Epithelial cell of prostate (primary cell): ENCODE results near the gene CSAD.
A peak's percentile ranks its signal among the peaks of the same experiment; 100 is the strongest.
"Not testable (repeated sequence)": the region's sequence is repeated elsewhere in the genome, so short reads cannot be mapped to it uniquely, and the experiment has no call there.

Source experiments
- DNase-seq: peaks from one replicate; pipeline ENCODE4 v3.0.0-alpha.2; 2011; ENCODE audit warnings: low read depth, low spot score
- H3K27ac ChIP-seq: fragments of 450-650 bp; 2 replicates; pipeline ENCODE4 v1.5.1; 2017; ENCODE audit warnings: mild to moderate bottlenecking

Gene CSAD

GRCh38 chr12:53219292-53219955 is 38.7 kb upstream of the CSAD start:
- DNase-seq = no peak
- peak overlapping the region; percentile 99 for H3K27ac ChIP-seq

- H3K27ac ChIP-seq = peak overlapping the region; percentile 99
- no peak for DNase-seq
These were observed 38.0 kb upstream of the CSAD start for GRCh38 chr12:53218551-53219291.

GRCh38 chr12:53217931-53218307 is 37.2 kb upstream of the CSAD start:
- no peak for DNase-seq
- H3K27ac ChIP-seq = peak overlapping the region; percentile 99

DNA sequence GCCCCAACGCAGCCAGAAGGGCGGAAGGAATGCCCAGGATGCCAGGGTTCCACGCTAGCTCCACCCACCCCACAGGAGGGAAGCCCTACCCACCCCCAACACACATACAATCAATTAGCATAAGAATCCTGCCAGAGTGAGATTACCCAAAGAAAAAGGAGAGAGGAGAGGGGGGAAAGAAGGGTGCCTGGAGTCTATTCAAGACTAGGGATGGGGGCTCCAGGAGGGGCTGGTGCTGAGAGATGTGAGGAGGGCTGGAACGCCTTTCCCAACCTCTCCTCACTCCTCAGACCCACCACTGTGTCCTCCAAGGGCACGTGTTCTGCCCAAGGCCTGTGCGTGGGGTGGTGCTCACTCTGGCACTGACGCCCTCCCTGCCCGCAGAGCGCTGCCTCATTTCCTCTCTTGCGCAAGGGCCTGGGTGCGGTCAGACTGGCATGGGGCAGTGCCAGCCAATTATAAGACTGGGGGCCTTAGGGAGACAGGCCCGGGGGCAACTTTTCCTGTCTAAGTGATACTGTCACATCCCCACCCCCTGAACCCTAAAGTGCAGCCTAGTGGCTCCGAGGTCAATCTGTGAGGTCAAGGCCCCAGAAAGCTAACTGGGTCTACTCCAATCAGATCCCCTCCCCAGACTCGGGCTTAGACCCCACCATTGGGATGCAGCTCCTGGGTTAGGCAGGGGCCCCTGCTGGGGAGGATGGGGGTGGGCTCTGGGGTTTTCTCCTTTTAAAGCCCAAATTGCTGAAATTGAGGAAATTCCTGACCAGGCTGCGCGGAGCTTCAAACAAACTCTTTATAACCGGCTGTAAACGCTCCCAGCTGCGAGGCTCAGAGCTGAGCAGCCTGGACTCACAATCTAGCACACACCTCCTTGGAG is 36.6 kb upstream of the CSAD start:
- DNase-seq = no peak
- peak overlapping the region; percentile 99 for H3K27ac ChIP-seq

DNA sequence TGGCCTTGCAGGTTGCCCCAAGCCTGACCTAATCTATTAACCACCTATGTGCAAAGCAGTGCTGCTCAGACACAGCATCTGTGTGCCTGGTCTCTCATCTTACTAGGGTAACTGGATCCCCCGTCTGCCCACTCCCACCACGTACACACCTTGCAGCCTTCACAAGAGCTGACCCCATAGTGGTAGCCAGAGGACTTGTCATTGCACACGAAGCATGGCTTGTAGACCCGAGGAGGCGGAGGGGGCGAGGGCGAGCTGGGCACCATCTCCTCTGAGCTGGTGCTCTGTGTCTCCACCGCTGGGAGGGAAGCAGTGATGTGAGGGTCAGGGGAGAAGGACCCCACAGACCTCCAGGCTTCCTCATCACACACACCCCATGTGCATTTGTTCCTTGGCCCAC is 34.8 kb upstream of the CSAD start:
- DNase-seq = no peak
- H3K27ac ChIP-seq = no peak overlapping the region

DNA sequence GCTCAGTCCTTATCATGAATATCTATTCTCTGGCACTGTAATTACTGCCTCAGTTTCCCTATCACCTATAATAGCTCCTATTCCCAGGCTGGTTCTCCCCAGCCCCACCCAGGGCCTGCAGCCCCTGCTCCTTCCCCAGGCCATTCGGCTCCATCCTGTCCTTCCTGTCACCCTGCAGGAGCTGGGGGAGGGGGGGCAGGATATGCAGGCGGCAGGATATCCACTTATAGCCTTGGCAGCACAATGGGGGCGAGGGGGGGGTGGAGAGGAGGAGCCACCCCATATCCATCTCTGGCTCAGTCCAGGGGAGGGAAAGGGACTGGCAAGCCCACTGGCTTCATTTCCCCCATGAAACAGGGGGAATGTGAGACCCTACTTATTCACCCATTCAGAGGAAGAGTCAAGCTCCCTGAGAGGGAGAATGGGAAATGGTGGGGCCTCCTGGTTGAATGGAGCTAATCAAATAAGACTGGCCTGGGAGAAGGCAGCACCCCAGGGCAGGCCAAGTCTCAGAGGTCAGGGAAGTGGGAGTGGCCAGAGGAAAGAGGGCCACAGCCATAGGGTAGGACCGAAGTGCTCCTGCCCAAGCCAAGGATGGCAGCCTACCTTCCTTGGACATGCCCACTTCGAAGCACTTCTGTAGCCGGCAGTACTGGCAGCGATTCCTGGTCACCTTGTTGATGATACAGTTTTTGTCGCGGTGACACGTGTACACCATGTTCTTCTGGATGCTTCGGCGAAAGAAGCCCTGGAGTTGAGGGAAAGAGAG is 34.1 kb upstream of the CSAD start:
- no peak for DNase-seq
- H3K27ac ChIP-seq = no peak overlapping the region

DNA sequence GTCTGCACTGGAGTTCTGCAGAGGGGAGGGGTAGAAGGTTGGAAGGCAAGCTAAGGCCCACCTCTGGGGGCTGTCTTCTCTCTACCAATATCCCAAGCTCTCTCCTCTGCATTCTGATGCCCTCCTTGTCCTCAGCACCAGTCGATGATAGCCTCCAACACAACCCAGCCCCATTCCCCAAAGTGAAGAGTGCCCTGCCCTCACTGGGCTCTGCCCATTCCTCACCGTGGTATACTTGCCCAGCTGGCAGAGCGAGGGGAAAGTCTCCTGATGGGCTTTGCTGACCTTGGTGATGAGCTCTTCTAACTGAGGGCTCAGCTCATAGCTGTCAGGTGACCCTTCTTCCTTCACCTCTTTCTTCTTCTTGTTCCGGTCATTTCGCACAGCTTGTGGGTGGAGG is 33.5 kb upstream of the CSAD start:
- DNase-seq = no peak
- no peak overlapping the region for H3K27ac ChIP-seq

- no peak overlapping the region for H3K27ac ChIP-seq
- no peak for DNase-seq
These were observed 32.6 kb upstream of the CSAD start for GRCh38 chr12:53213348-53213747.

DNA sequence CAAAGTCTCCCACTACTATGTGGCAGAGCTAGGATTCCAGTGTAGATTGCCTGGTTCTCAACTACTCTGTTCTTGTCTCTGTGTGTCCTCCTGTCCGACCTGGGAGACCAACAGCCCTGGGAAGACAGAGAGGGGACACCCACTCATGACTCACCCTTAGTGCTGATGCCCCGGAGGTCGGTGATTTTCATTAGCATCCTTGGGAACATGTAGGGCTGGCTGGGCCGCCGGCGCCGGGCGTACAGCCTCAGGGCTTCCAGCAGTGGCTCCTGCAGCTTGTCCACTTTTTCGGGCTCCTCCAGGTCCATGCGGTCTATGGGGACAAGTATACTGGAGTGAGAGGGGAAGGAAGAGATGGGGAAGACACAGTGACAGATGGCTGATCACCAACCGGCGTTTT is 32.2 kb upstream of the CSAD start:
- no peak overlapping the region for H3K27ac ChIP-seq
- no peak for DNase-seq

- no peak overlapping the region for H3K27ac ChIP-seq
- DNase-seq = no peak
These were observed 31.0 kb upstream of the CSAD start for GRCh38 chr12:53211476-53212381.

DNA sequence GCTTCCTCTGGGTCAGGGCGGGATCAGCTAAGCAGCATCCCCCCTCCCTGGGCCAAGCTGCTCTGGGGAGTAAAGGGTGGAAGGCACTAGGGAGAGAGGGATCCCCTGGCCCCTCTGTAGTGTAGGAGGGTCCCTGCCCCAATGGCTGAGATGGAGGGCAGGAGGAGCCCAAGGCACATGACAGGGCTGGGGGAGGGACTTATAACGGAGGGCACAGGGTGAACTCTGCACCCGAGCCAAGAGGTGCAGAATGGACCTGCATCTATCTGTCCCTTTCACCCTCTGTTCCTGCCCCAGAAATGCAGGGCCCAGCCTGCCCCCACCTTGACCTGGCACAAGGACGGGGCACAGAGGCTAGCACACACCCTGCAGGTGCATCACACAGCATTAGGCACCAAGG is 30.1 kb upstream of the CSAD start:
- no peak for DNase-seq
- H3K27ac ChIP-seq = no peak overlapping the region

- DNase-seq = no peak
- H3K27ac ChIP-seq = no peak overlapping the region
These were observed 28.2 kb upstream of the CSAD start for GRCh38 chr12:53208877-53209463.

DNA sequence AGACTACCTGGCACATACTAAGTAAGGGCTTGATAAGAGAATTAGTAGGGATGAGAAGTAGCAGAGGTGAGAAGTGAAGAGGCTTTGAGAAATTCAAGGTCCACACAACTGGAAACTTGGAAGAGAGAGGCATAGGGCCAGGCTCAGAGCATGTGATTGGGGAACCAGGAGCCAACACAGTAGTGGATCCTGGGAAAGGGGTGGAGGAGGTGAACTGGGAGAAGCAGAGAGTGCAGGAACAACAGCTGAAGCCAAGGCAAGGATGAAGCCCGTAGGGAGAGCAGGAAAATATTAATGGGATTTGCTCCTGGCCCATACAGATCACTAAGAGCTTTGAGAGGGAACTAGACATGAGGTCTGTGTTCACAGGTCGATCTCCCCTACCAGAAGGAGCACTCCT is 27.7 kb upstream of the CSAD start:
- no peak for DNase-seq
- H3K27ac ChIP-seq = no peak overlapping the region

GRCh38 chr12:53207042-53207441 is 26.3 kb upstream of the CSAD start, which contains the start of gene ITGB7:
TSS of gene ITGB7 (minus strand) at chr12:53207251. CDS start at chr12:53200443, 6,808 bp downstream.
- DNase-seq = no peak
- H3K27ac ChIP-seq = no peak within 1 kb of the TSS

- H3K27ac ChIP-seq = no peak overlapping the region
- no peak for DNase-seq
These were observed 25.2 kb upstream of the CSAD start for GRCh38 chr12:53205747-53206419.

DNA sequence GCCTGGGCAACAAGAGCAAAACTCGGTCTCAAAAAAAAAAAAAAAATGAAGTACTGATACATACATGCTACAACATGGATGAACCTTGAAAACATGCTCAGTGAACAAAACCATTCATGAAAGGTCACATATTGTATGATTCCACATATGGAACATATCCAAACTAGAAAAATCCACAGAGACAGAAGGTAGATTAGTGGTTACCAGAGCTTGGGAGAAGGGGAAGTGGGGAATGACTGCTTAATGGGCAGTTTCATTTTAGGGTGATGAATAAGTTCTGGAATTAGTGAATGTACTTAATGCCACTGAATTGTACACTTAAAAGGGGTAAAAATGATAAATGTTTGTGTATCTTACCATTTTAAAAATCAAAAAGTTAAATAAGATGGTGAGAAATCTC is 23.6 kb upstream of the CSAD start:
- H3K27ac ChIP-seq = no peak overlapping the region
- no peak for DNase-seq

- not testable (repeated sequence) for DNase-seq, H3K27ac ChIP-seq
These were observed 21.6 kb upstream of the CSAD start for GRCh38 chr12:53202316-53202715.

DNA sequence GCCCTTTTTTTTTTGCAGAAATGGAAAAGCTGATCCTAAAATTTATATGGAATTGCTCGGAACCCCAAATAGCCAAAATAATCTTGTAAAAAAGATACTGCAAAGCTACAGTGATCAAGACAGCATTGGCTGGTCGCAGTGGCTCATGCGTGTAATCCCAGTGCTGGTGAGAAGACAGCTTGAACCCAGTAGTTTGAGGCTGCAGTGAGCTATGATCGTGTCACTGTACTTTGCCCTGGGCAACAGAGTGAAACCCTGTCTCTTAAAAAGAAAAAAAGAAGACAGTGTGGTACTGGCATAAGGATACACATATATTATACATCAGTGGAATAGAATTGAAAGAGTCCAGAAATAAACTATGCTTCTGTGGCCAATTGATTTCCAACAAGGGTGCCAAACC is 20.9 kb upstream of the CSAD start:
- no peak for DNase-seq
- H3K27ac ChIP-seq = no peak overlapping the region
